KMS-11 (cell line): ENCODE measurements around the gene NAGLU.

Source experiments
- H2AFZ ChIP-seq: fragments of 200-600 bp; sonication (generic); 2 replicates; pipeline ENCODE4 v1.6.1; 2016; ENCODE audit warnings: antibody characterized with exemption, mixed run types, low read depth
- H3K27ac ChIP-seq: fragments of 200-600 bp; sonication (generic); 2 replicates; pipeline ENCODE4 v1.6.1; 2016; ENCODE audit warnings: mild to moderate bottlenecking, mixed run types
- H3K27me3 ChIP-seq: fragments of 200-600 bp; sonication (generic); 2 replicates; pipeline ENCODE4 v1.6.1; 2017; ENCODE audit warnings: mild to moderate bottlenecking, low read depth, mixed run types, moderate library complexity; ENCODE audit not compliant: insufficient read depth
- H3K36me3 ChIP-seq: fragments of 200-600 bp; sonication (generic); 2 replicates; pipeline ENCODE4 v1.6.1; 2017; ENCODE audit warnings: mild to moderate bottlenecking, mixed run types; ENCODE audit not compliant: insufficient read depth
- H3K4me1 ChIP-seq: fragments of 200-600 bp; sonication (generic); 2 replicates; pipeline ENCODE4 v1.6.1; 2016; ENCODE audit warnings: mild to moderate bottlenecking, low read depth, mixed run types; ENCODE audit not compliant: poor library complexity, severe bottlenecking
- H3K4me2 ChIP-seq: fragments of 200-600 bp; sonication (generic); 2 replicates; pipeline ENCODE4 v1.7.0; 2016; ENCODE audit warnings: mild to moderate bottlenecking, mixed run types
- H3K4me3 ChIP-seq: fragments of 200-600 bp; sonication (generic); IDR thresholded peaks from 2 replicates; pipeline ENCODE4 v1.6.1; 2017; ENCODE audit warnings: low read depth, low read length, mixed read lengths; ENCODE audit not compliant: insufficient read depth
- H3K79me2 ChIP-seq: fragments of 200-600 bp; sonication (generic); 2 replicates; pipeline ENCODE4 v1.6.1; 2016; ENCODE audit warnings: low read depth, mixed run types; ENCODE audit not compliant: insufficient read depth
- H3K9ac ChIP-seq: fragments of 200-600 bp; sonication (generic); 2 replicates; pipeline ENCODE4 v1.6.1; 2016; ENCODE audit warnings: mild to moderate bottlenecking, mixed run types
- H4K20me1 ChIP-seq: fragments of 200-600 bp; sonication (generic); 2 replicates; pipeline ENCODE4 v1.6.1; 2016; ENCODE audit warnings: mild to moderate bottlenecking, mixed run types; ENCODE audit not compliant: insufficient read depth
- CTCF ChIP-seq: fragments of 200-600 bp; sonication (generic); conservative IDR thresholded peaks from 2 replicates; pipeline ENCODE4 v1.6.1; 2017; ENCODE audit warnings: low read depth, mild to moderate bottlenecking, antibody characterized with exemption, low read length, moderate library complexity, mixed read lengths

Gene NAGLU

GRCh38 chr17:42559075-42559474 lies 23.0 kb downstream of the NAGLU start:
- TF ChIP-seq CTCF = no peak
- H3K4me3 ChIP-seq = no peak overlapping the region
- no peak overlapping the region for H3K9ac ChIP-seq
- no peak overlapping the region for H3K4me2 ChIP-seq
- H4K20me1 ChIP-seq = no peaks in the 10 kb centered on the region
- H3K36me3 ChIP-seq = no peaks in the 10 kb centered on the region; the same call in 1 of the 2 replicates
- H3K4me1 ChIP-seq = peaks cover 39% of the 10 kb centered on the region
- H3K79me2 ChIP-seq = peaks cover 21% of the 10 kb centered on the region
- H3K27me3 ChIP-seq = no peaks in the 10 kb centered on the region; the same call in 1 of the 2 replicates
- H2AFZ ChIP-seq = no peak overlapping the region
- no peak overlapping the region for H3K27ac ChIP-seq

- no peaks in the 10 kb centered on the region; the same call in 1 of the 2 replicates for H3K27me3 ChIP-seq
- H3K4me1 ChIP-seq = peaks cover 34% of the 10 kb centered on the region
- no peak for TF ChIP-seq CTCF
- no peak overlapping the region; the same call in 1 of the 2 replicates for H3K4me2 ChIP-seq
- H4K20me1 ChIP-seq = no peaks in the 10 kb centered on the region
- no peak overlapping the region for H3K9ac ChIP-seq
- H3K4me3 ChIP-seq = no peak overlapping the region
- H3K79me2 ChIP-seq = peaks cover 21% of the 10 kb centered on the region
- H2AFZ ChIP-seq = no peak overlapping the region
- no peak overlapping the region for H3K27ac ChIP-seq
- no peaks in the 10 kb centered on the region; the same call in 1 of the 2 replicates for H3K36me3 ChIP-seq
Measured at GRCh38 chr17:42560246-42560645, 24.2 kb downstream of the NAGLU start.

- no peaks in the 10 kb centered on the region for H4K20me1 ChIP-seq
- TF ChIP-seq CTCF = no peak
- H2AFZ ChIP-seq = peak within 1 kb of the TSS; percentile 81
- peak within 1 kb of the TSS; percentile 31 for H3K4me3 ChIP-seq
- no peaks in the 10 kb centered on the region for H3K27me3 ChIP-seq
- H3K4me1 ChIP-seq = peaks cover 34% of the 10 kb centered on the region
- peak within 1 kb of the TSS; percentile 65 for H3K9ac ChIP-seq
- H3K4me2 ChIP-seq = peak within 1 kb of the TSS; percentile 66
- peak within 1 kb of the TSS; percentile 47 for H3K27ac ChIP-seq
- no peaks in the 10 kb centered on the region; the same call in 1 of the 2 replicates for H3K36me3 ChIP-seq
- peaks cover 21% of the 10 kb centered on the region for H3K79me2 ChIP-seq
Measured at GRCh38 chr17:42561897-42562387, 25.9 kb downstream of the NAGLU start, which contains the start of gene COASY. Gene COASY (plus strand): TSS chr17:42562148. CDS start chr17:42562623, 475 bp downstream.

GRCh38 chr17:42562388-42563142 lies 26.5 kb downstream of the NAGLU start:
- H3K4me1 ChIP-seq = peaks cover 34% of the 10 kb centered on the region
- H2AFZ ChIP-seq = peak overlapping the region; percentile 81; the same call in 1 of the 2 replicates
- no peaks in the 10 kb centered on the region for H3K27me3 ChIP-seq
- peak overlapping the region; percentile 66 for H3K4me2 ChIP-seq
- peak overlapping the region; percentile 47 for H3K27ac ChIP-seq
- no peaks in the 10 kb centered on the region; the same call in 1 of the 2 replicates for H3K36me3 ChIP-seq
- H3K4me3 ChIP-seq = peak overlapping the region; percentile 31
- H3K79me2 ChIP-seq = peaks cover 25% of the 10 kb centered on the region
- no peak for TF ChIP-seq CTCF
- peak overlapping the region; percentile 65 for H3K9ac ChIP-seq
- no peaks in the 10 kb centered on the region for H4K20me1 ChIP-seq
